ENCODE data around the gene RBM41.

Gene RBM41

GRCh38 chrX:107014936-107015335 is 103.7 kb downstream of the RBM41 start:
- no peak for DNase-seq
